Hematopoietic multipotent progenitor cell treated with erythropoietin and hydrocortisone succinate and interleukin-3 and kit ligand, for 4 days (in vitro differentiated cells): ENCODE measurements around the gene NT5DC1.

Source experiments
- DNase-seq: peaks from one replicate; pipeline ENCODE4 v3.0.0-alpha.2; 2015

The NT5DC1 gene

DNA sequence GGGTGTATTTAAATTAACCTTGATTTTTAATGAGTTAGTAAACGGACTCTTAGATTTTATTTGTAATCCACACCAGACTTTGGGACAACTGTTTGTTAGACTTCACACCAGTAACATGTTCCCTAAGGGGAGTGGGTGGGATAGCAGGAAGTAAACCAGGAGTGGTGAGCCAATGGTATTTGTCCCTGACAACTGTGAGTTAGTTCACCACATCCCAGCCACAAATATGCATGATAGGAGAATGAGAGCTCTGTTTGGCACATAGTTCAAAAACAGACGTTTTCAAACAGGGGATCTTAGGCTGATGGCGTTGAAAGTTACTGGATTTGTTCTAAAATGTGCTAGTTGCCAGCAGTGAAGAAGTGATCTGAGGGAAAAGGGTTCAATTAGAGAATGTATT lies 44.0 kb downstream of the NT5DC1 start:
- peak; percentile 15 for DNase-seq

DNA sequence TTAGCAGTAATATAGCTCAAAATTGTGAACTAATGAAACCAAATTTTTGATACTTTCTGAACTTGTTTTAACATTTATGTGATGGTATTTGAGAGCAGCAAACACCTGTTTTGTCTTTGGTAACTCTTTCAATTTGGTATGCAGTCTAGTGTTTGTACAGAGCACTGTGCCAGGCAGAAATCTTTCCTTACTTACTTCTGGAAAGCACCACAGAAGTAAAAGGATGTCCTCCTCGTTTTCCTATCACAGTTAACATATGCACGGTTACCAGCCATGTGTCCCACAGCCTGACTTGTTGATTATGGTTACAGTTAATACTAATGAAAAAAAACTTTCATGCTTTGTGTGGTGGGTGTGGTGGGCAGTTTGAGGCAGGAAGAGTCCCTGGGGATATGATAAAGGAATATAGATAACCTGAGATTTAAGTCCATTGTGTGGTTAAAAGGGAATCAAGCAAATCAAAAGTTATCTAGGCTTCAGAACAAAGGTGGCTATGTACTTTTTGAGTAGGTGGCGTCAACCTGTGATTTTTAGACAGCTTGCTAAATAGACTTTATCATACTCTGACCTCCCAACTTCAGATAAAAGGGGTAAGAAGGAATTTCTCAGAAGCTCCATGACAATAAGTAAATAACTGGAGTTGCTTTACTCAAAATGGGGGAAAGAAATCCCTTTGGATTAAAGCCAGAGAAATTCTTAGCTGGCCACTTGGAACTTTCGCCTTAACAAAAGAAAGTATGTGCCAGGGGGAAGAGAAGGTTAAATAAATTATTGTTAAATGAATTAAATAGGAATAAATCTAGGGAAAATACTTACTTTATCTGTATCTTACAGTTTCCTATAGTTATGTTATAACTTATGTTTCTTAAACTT lies 45.4 kb downstream of the NT5DC1 start:
- peak; percentile 26 for DNase-seq

DNA sequence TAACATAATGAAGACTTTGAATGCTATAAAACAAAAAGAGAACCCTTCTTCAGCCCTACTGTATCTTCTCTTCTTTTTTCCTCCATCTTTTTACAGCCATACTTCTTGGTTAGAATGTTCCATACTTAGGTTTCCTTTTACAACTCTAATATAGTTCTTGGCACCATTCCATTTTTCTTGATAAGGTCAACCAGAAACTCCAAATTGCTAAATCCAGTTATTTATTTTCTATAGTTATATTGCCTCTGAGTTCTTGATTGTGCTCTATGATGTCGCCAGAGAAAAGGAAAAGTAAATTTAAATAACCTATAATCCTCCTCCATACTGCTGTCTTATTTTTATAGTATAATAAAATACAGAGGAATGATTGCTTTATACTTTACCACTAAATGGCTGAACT lies 52.0 kb downstream of the NT5DC1 start:
- DNase-seq = peak; percentile 16

DNA sequence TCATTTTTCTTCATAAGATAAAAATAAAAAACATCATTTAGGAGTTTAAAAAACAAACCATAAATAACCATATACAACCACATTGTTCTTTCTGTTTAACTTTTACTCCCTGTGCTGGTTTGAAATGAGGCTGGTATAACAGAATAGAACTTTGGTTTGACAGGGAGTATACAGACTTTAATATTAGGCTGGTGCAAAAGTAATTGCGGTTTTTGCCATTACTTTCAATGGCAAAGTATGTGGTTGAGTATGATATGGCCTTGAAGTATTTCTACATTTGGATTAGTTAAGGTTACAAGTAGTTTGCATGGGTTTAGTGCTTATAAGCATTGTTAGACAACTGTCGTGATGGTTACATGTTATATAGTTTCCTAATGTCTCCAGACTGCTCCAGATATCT lies 54.2 kb downstream of the NT5DC1 start:
- no peak for DNase-seq

DNA sequence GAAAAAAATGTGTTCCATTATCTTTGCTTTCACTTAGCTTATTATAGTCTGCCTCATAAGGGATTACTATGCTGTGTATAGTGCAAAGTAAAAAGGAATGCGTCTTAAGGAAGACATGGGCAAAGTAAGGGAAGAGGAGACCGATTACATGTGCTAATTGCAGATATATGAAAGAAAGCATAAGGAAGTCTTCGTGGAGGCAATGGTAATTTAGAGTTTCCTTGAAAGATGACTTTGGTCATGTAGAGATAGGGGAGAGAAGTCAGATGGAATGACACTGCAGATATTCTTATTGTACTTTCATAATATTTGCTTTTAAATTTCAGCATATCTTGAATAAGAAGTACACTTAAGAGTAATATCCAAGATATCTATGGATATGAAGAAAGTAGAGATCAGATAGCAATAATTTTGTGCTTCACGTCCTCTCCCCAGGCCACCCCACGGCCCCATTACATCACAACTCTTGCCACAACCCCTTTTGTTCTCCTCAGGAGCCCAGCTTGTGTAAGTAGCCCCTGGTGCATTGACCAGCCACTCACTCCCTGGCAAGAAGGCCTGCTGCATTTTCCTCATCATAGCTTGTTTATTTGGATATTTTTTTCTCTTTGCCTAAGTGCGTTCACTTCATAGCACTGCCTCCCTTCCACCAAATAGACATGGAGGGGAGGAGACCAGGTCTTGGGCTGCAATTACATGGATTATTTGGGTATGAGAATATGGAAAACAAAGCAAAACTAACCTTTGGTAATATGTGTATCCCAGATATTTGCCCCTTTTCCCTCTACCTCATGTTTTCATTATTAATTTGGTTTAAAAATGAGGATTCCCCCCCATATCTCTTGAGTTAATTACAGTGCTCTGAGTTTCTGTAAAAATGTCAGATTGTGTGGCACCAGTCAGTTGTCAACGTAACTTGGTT lies 56.0 kb downstream of the NT5DC1 start:
- DNase-seq = peak; percentile 62

DNA sequence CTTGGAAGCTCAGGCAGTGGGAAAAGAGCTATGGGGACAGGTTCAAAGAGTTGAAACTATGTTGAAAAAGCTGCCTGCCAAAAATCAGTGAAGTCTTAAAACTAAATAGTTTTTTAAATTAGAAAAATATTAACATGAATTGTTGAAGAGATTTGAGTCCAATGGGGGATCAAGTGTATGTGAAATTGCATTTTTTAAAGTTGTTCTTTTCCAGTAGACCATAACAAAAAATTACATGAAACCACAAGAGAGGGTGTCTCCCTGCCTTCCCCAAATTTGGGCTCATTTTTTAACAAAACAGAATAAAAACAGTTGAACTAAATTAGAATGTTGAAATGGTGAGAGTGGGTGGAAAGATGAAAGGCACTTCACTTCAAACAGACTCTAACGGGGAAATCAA lies 56.7 kb downstream of the NT5DC1 start:
- no peak for DNase-seq

DNA sequence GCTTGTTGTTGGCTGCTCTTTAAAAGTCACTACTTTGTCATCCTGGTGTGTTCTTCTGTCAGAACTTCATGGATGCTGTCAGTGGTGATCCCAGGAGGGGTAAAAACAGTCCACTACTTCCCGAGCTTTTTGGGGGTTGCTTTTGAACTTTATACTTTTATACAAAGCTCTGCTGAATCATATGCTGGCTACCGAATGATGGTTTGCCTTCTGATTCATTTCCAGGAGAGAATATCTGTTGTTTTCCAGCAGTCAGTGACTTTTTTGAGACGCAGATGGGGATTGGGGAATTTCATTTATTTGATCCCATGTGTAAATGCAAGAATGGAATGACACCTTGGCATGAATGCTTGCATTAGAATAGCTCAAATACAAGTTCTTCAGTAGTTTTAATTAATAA lies 58.0 kb downstream of the NT5DC1 start:
- DNase-seq = no peak

DNA sequence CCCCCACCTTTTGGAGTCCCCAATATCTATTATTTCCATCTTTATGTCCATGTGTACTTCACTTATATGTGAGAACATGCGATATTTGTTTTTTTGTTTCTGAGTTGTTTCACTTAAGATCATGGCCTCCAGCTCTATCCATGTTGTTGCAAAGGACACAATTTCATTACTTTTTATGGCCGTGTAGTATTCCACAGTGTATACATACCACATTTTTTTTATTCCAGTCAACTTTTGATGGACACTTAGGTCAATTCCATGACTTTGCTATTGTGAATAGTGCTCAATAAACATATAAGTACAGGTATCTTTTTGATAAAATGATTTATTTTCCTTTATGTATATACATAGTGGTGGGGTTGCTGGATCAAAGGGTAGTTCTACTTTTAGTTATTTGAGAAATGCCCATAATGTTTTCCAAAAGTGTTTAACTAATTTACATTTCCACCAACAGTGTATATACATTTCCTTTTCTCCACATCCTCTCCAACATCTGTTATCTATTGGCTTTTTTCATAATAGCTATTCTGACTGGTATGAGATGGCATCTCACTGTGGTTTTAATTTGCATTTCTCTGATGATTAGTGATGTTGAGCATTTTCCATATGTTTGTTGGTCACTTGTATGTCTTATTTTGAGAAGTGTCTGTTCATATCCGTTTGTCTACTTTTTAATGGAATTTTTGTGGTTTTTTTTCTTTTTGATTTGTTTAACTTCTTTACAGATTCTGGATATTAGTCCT lies 59.3 kb downstream of the NT5DC1 start:
- DNase-seq = no peak

DNA sequence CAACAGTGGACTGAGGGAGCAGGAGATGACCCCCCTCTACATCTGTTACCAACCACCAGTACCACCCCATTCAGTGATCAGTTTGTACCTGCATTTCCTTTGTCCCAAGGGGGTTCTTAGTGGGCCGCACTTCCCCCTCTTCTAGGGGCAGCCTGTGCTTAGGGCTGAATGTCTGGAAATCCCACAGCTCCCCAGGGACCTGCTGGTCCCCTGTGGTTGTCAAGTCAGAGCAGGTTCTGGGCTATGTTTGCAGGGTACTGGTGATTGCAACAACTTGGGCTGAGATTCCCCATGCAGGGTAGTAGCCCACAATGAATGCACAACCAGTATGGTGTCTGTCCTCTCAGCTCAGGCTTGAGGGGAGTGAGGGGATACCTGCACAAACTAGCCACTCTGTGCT lies 64.9 kb downstream of the NT5DC1 start:
- DNase-seq = no peak

DNA sequence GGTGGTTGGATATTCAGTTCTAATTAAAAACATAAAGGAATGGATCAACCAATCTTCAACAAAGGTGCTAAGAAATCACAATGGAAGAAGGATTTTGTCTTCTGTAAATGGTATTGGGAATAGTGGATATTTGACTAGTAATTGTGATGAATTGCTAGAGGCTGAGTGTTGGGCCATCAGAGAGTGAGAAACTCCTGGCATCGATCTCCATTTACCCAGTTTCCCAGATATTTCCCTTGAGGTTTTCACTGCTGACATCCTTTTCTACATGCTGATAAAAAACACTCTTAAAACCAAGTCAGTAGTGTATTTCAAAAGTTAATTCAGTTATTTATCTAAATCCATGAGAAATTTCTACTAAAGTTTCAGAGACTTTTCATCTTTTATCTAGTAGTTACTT lies 65.7 kb downstream of the NT5DC1 start:
- DNase-seq = no peak

DNA sequence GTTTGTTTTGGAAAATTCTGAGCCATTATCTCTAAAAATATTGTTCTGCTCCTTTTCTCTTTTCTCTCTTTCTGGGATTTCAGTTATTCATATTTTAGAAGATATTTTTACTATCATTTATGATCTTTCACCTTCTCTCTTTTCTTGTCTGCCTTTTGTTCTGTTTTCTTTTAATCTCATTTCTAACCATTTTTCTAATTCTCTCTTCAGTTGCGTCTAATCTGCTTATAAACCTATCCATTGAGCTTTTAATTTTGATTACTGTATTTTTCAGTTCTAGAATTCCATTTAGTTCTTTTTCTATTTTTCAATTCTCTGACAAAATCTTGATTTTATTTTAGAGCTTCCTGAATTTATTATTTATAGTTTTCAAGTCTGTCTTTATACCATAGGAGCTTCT lies 67.5 kb downstream of the NT5DC1 start:
- DNase-seq = no peak

DNA sequence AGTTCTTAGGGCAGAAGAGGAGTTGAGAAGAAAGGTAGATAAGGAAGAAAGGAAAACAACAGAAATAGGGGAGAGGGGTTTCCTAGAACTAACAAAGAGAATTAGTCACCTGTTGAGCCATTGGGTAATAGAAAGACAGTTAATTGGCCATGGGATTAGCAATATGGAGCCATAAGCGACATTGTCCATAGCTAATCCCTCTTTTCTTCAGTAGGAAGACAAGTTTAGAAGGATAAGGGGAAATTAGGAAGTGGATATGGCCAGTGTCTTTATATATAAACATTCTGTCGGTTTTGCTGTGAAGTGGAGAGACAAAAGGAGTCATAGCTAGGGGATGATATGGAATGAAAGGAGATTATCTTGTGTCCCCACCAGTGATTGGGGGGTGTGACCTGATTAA lies 69.2 kb downstream of the NT5DC1 start:
- no peak for DNase-seq

DNA sequence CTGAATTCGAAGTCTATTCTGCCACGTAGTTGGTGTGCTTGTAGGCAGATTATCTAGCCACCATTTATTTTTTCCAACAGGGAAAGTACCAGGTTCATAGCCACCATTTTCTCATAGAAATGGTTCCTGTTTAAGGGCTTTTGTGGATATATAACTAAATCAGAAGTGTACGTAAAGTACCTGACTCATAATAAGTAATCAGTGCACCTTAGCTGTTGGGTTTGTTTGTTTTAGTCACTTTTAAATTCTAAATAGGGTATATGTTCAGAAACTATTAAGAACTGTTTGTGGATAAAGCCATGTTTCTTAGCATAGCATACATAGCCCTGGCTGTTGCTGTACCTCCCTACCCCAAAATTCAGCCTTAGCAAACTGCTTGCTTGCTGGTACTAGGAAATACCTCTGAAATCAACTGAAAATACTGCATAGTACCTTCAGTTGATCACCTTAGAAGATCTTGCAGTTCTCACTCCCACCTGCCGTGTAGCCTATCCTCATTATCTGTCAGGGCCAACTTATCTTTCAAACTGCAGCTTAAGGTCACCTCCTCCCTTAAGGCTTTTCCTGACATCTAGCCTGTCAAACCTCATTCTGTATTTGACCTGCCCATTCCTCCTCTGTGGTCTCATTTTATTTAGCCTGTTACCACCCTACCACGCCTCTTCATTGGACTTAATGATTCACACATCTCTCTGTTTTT lies 69.9 kb downstream of the NT5DC1 start:
- DNase-seq = no peak

DNA sequence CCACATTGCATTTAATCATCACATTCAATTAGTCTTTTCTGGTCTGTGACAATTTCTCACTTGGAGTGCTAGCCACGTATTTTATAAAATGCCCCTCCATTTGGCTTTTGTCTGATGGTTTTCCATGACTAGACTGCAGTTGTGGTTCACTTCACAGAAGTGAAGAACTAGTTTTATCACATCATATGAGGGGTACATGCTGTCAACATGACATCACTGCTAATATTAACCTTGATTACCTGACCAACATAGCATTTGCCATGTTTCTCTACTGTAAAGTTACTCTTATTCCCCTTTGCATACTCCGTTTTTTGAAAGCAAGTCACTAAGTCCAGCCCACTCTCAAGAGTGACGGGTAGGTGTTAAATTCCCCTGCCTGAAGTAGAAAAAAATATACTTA lies 73.3 kb downstream of the NT5DC1 start:
- no peak for DNase-seq

DNA sequence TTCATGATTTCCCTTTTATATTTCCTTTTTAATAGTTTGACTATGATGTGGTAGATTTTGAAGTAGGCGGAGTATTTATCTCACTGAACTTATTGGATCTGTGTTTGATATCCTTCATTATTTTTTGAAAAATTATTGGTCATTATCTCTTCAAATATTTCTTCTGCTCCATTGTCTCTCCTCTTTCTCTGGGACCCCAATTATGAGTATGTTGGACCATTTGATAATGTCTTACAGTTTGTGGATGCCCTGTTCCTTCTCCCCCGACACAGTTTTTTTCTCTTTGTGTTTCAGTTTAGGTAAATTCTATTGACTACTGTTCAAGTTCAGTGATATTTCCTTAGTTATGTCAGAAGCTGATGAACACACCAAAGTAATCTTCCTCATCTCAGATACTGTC lies 74.7 kb downstream of the NT5DC1 start:
- no peak for DNase-seq

DNA sequence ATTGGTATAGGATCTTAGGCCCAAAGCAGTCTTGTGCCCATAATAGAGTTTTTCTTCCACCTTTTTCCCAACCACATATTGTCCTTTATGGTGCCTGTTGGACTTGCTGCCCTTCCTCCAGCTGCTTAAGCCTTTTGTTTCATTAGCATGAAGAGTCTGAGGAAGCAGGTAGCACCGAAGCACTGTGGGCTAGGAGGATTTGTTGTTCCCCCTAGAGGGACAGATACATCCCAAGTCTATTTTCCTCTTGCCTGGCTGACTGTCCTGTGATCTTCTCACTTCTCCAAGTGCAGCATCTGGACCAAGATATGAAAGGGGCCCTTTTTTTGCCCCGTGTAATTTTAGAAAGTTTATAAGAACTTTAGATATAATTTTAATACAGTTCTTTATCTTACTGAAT lies 75.9 kb downstream of the NT5DC1 start:
- DNase-seq = no peak

DNA sequence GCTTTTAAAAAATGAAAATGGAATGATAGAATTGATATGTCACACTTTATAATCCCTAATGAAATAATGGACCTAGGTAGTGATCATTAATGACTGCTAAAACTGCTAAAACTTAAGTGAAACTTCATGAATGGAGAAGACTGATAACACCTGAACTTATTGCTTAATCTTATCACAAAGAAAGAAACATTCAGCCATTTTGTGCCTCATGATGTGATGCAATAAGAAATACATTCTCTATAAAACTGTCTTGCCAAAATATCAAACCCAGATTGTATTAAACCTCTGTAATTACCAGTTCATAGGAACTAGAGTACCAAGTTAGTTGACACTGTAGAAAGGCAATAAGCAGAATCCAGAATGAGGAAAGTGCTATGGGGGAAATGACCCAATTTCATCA lies 79.7 kb downstream of the NT5DC1 start:
- DNase-seq = no peak

DNA sequence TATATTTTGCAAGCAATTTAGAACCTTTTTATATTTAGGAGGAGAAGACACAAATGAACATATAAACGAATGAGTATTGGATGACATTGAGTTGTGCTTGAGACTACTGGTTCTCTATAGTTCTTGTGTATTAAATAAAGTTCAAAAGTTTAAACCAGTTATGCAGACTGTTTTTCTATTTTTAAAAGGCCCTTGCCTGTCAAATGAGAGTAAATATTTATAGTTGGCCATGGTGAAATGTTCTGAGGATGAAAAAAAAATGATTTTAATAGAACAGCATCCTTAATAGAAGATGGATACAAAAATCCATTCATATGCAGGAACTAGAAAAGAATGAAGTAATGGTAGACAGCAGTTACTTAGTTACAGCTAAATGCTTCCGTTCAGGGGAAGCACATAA lies 88.8 kb downstream of the NT5DC1 start:
- DNase-seq = no peak

DNA sequence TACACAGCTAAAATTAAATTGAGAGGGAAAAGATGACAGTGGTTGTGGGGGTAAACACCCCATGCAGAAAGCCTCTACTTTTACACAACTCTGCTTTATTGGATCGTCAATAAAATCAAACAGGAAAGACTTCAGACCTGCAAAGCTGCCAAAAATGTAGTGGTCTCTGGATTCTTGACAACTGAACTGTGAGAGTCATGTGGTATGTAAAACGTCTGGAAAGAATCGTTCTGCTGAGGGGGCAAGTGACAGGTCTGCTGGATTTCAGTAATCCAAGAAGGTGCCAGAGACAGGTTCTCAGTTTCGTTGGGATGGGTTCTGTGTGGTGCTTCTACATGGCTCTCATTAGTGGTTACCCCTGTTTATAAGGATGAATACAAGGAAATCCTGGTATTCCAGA lies 89.9 kb downstream of the NT5DC1 start:
- no peak for DNase-seq

DNA sequence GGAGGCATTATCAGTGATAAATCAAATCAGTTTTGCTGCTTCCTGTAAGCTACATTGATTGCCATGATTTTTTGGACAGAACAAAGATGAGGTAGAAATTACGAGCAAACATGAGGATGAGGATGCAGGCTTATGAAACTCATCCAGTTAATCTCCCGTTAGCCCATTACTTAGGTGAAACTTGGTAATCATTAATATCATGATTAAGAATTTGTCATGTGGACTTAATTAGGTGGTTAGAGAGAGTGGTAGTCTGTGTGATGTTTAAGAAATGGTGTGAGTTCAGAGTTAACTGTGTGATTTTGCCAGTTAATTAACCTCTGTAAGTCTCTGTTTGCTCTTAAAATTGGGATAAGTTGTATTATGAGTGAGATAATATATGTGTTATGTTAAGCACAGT lies 91.2 kb downstream of the NT5DC1 start:
- no peak for DNase-seq

DNA sequence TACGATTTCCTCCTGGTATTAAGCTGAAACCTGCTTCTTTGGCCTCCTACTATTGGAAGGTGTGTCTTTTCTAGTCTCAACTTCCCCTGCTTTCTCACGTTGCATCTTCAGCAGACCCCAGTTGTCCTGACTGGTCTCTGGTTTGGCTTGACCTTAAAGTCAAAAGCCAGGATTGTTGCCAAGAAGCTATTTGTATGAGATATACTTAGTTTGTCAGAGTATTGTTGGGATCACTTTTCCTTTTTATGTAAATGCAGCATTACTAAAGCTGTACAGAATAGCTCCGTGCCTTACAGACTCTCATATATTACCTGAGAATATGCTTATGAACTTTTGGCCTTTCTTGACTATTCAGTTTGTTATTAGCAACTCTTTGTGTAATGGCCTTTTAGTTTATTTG lies 92.1 kb downstream of the NT5DC1 start:
- no peak for DNase-seq

DNA sequence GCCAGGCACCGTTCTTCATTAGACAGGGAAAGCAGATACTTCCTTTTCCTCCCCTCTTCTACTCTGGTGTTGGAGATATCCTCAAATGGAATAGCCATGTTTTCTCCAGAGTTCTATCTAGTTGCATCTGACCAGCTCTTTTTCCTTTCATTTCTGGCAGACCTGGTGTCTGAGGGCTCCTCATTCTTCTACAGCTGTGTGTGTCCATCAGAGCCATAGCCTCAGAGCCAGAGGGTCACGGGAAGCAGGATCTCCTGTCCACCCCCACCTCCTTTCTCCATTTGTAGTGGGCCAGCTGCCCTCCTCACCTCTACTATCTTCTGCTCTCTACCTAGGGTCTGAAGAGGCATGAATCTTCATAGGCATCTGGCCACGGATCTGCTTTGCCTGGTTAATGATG lies 96.2 kb downstream of the NT5DC1 start:
- DNase-seq = no peak
